Liver (tissue), 3 donors: Measurements from ENCODE around the gene TRPT1.

Experiments used
- ATF3 ChIP-seq: IDR thresholded peaks from 2 replicates; pipeline ENCODE4 v1.6.1; 2016; ENCODE audit warnings: antibody characterized with exemption
- CTCF ChIP-seq: fragments of 150-350 bp; IDR thresholded peaks from 2 replicates; pipeline ENCODE4 v1.5.1; 2017; ENCODE audit warnings: improper control_type of control experiment, low read depth, low read length; ENCODE audit not compliant: missing input control
- EGR1 ChIP-seq, 2 donors: IDR thresholded peaks; 2 replicates each; pipeline ENCODE4 v1.6.1; 2016 to 2018; ENCODE audit warnings: antibody characterized with exemption in 2 of 2, low read depth in 2 of 2
- FOXA1 ChIP-seq: IDR thresholded peaks from 2 replicates; pipeline ENCODE4 v1.6.1; 2016; ENCODE audit warnings: antibody characterized with exemption
- GABPA ChIP-seq, 2 donors: IDR thresholded peaks in 1 of 2; conservative IDR thresholded peaks in 1 of 2; 2 replicates each; pipeline ENCODE4 v1.6.1; 2016; ENCODE audit warnings: antibody characterized with exemption in 2 of 2, mild to moderate bottlenecking in 1 of 2, moderate library complexity in 1 of 2
- HNF4G ChIP-seq: IDR thresholded peaks from 2 replicates; pipeline ENCODE4 v1.6.1; 2016; ENCODE audit warnings: antibody characterized with exemption
- JUND ChIP-seq, 2 donors: IDR thresholded peaks; 2 replicates each; pipeline ENCODE4 v1.6.1; 2016; ENCODE audit warnings: antibody characterized with exemption in 2 of 2
- MAX ChIP-seq: IDR thresholded peaks from 2 replicates; pipeline ENCODE4 v1.6.1; 2016; ENCODE audit warnings: antibody characterized with exemption
- RAD21 ChIP-seq, 2 donors: IDR thresholded peaks; 2 replicates each; pipeline ENCODE4 v1.6.1; 2016; ENCODE audit warnings: antibody characterized with exemption in 2 of 2, mild to moderate bottlenecking in 2 of 2
- REST ChIP-seq: IDR thresholded peaks from 2 replicates; pipeline ENCODE4 v1.6.1; 2016; ENCODE audit warnings: antibody characterized with exemption, mild to moderate bottlenecking
- RXRA ChIP-seq, 2 donors: IDR thresholded peaks; 2 replicates each; pipeline ENCODE4 v1.6.1; 2017 to 2018; ENCODE audit warnings: antibody characterized with exemption in 2 of 2, mild to moderate bottlenecking in 1 of 2
- TAF1 ChIP-seq: conservative IDR thresholded peaks from 2 replicates; pipeline ENCODE4 v1.6.1; 2016; ENCODE audit warnings: antibody characterized with exemption, mild to moderate bottlenecking
- YY1 ChIP-seq: IDR thresholded peaks from 2 replicates; pipeline ENCODE4 v1.6.1; 2016; ENCODE audit warnings: antibody characterized with exemption, mild to moderate bottlenecking
- ZBTB33 ChIP-seq: IDR thresholded peaks from 2 replicates; pipeline ENCODE4 v1.6.1; 2016; ENCODE audit warnings: antibody characterized with exemption
- donor health status: healthy.
- donor health status: healthy.

GRCh38 chr11:64229744-64230170, 3.8 kb upstream of the TRPT1 start:
- TF ChIP-seq CTCF (no peak), JUND (IDR thresholded peaks at IDR 0.05) (no peak), MAX (no peak), REST (no peak), EGR1 (IDR thresholded peaks at IDR 0.05; ENCODE audit: low read depth in 2 of 2) (no peak), HNF4G (no peak), TAF1 (no peak), FOXA1 (no peak), GABPA (IDR thresholded peaks at IDR 0.05 in 1 of 2, conservative IDR thresholded peaks at IDR 0.05 in 1 of 2) (no peak), RAD21 (IDR thresholded peaks at IDR 0.05) (no peak), YY1 (no peak), RXRA (IDR thresholded peaks at IDR 0.05) (no peak), ATF3 (no peak), ZBTB33 (no peak)
